Measurements from ENCODE around the gene SPOPL. TPM values are rescaled to one million over a fixed set of nuclear protein-coding genes. Genes with fewer than 3 reads are reported as not detected.

Gene SPOPL
- total and polyA plus RNA-seq, 10 of the 15 experiments (the other 5 are each of a cell fraction or from before 2014, with no cell fraction given) = 4.0 to 25.0 (median 11.5) TPM

- SMC1A ChIA-PET (ENCODE audit: uncharacterized antibody, unreplicated experiment) = no interaction called here
- Histone ChIP-seq H3K36me3 (ENCODE audit: control insufficient read depth in 2 of 2, insufficient read depth in 2 of 2, low read length in 1 of 2) (no peaks in the 10 kb centered on the region), H3K9ac (ENCODE audit: control insufficient read depth, insufficient read depth, low read length) (no peak overlapping the region), H4K20me1 (ENCODE audit: control insufficient read depth, insufficient read depth) (no peaks in the 10 kb centered on the region), H2AFZ (ENCODE audit: control insufficient read depth, low read depth, low read length) (no peak overlapping the region), H3K9me3 (replicated peaks; ENCODE audit: control insufficient read depth, insufficient read depth, low read length) (no peaks in the 10 kb centered on the region), H3K4me3 (no peak overlapping the region), H3K27me3 (replicated peaks in 1 of 2; ENCODE audit: control insufficient read depth in 2 of 2, insufficient read depth in 2 of 2, low read length in 1 of 2) (no peaks in the 10 kb centered on the region; a peak in 1 of 4 replicates), H3K79me2 (ENCODE audit: control insufficient read depth, insufficient read depth, low read length) (no peaks in the 10 kb centered on the region), H3K27ac (ENCODE audit: control insufficient read depth, insufficient read depth) (no peak overlapping the region), H3K4me2 (ENCODE audit: control insufficient read depth, insufficient read depth) (no peak overlapping the region), H3K4me1 (ENCODE audit: control insufficient read depth, insufficient read depth, low read length) (no peaks in the 10 kb centered on the region)
- CTCF ChIA-PET = no interaction called here
- in situ Hi-C loops (cut with MboI) = no loop called here
- FAIRE-seq (no peak), DNase-seq (ENCODE audit: low read depth, low spot score) (no peak), ATAC-seq (no peak)
- 36% methylated on average over 1 of the region's 1 CpG for WGBS (ENCODE audit: insufficient coverage, insufficient replicate concordance, low lambda C conversion rate, missing lambda C conversion rate)
- RAD21 ChIA-PET (ENCODE audit: unreplicated experiment) = interaction anchor here (1.0 to 1.5 kb wide), 2 partner anchors 33 to 98 kb away, joined by 3 read pairs; no protein-coding TSS in a partner anchor
- no TSS peak for BruUV-seq (replicated peaks)
- POLR2A ChIA-PET = no interaction called here
- TF ChIP-seq LARP7 (IDR thresholded peaks at IDR 0.05) (no peak), BRCA1 (IDR thresholded peaks at IDR 0.05; ENCODE audit: low read depth, low read length) (no peak), RUNX3 (IDR thresholded peaks at IDR 0.05; ENCODE audit: low read length) (no peak), MLLT1 (IDR thresholded peaks at IDR 0.05) (no peak), MEF2A (IDR thresholded peaks at IDR 0.05; ENCODE audit: insufficient read depth, low read depth, low read length) (no peak), PAX5 (IDR thresholded peaks at IDR 0.05; ENCODE audit: borderline replicate concordance, low read depth, low read length) (no peak), FOXK2 (IDR thresholded peaks at IDR 0.05) (no peak), USF2 (IDR thresholded peaks at IDR 0.05; ENCODE audit: borderline replicate concordance, low read depth, low read length) (no peak), KDM1A (IDR thresholded peaks at IDR 0.05; ENCODE audit: borderline replicate concordance) (no peak), NBN (IDR thresholded peaks at IDR 0.05) (no peak), MTA2 (IDR thresholded peaks at IDR 0.05; ENCODE audit: low read depth) (no peak), SRF (IDR thresholded peaks at IDR 0.05; ENCODE audit: low read depth in 2 of 2, low read length in 2 of 2) (no peak), YY1 (IDR thresholded peaks at IDR 0.05; ENCODE audit: low read depth, low read length) (no peak)
- intact Hi-C loops (cut with micrococcal nuclease; ENCODE audit: unreplicated experiment) = no loop called here
Measured at GRCh38 chr2:138617026-138617425, 115.5 kb downstream of the SPOPL start.
